H1 (cell line): ENCODE measurements around the gene PRR33. TPM values are rescaled to one million over a fixed set of nuclear protein-coding genes. Genes with fewer than 3 reads are reported as not detected.

Experiments used
- CTCF ChIA-PET: fragments of 300-600 bp; sonication (Branson Sonifier 250); formaldehyde crosslinking; loops from one replicate; lab custom pipeline; 2021; ENCODE audit not compliant: partially characterized antibody; lab: Charles Lee
- POLR2A ChIA-PET: fragments of 300-600 bp; sonication (Branson Sonifier 250); formaldehyde crosslinking; loops from one replicate; lab custom pipeline; 2021; ENCODE audit warnings: inconsistent platforms; ENCODE audit not compliant: partially characterized antibody; lab: Charles Lee
- DNase-seq, 2 experiments: peaks; one replicate each; pipeline versions ENCODE4 v3.0.0 to v3.0.0-alpha.2; 2010 to 2022; ENCODE audit warnings: low spot score in 2 of 2, low read depth in 1 of 2, mixed read lengths in 1 of 2
- FAIRE-seq: peaks from 2 replicates; lab custom pipeline; 2011; peaks lifted over from hg19 to GRCh38; lab: Jason Lieb, UNC
- H2AFZ ChIP-seq: 2 replicates; pipeline ENCODE4 v1.8.1; 2012; ENCODE audit warnings: low read length, inconsistent platforms
- H2AK5ac ChIP-seq: 2 replicates; pipeline ENCODE4 v1.6.1; 2013; ENCODE audit warnings: low read depth, low read length
- H2BK120ac ChIP-seq: replicated peaks from 2 replicates; pipeline ENCODE3; 2013; ENCODE audit warnings: low read depth, low read length, inconsistent platforms
- H2BK12ac ChIP-seq: 2 replicates; pipeline ENCODE4 v1.6.1; 2013; ENCODE audit warnings: low read depth, low read length
- H2BK15ac ChIP-seq: 2 replicates; pipeline ENCODE4 v1.6.1; 2013; ENCODE audit warnings: low read length
- H2BK20ac ChIP-seq: 2 replicates; pipeline ENCODE4 v1.6.1; 2013; ENCODE audit warnings: low read length
- H2BK5ac ChIP-seq: 2 replicates; pipeline ENCODE4 v1.6.1; 2013; ENCODE audit warnings: low read depth, low read length
- H3K14ac ChIP-seq: 2 replicates; pipeline ENCODE4 v1.6.1; 2013; ENCODE audit warnings: inconsistent platforms; ENCODE audit not compliant: insufficient read length
- H3K18ac ChIP-seq: 2 replicates; pipeline ENCODE4 v1.6.1; 2013; ENCODE audit warnings: low read length; ENCODE audit errors: extremely low read depth
- H3K23ac ChIP-seq: 2 replicates; pipeline ENCODE4 v1.6.1; 2013; ENCODE audit warnings: inconsistent platforms; ENCODE audit not compliant: insufficient read length
- H3K23me2 ChIP-seq: 2 replicates; pipeline ENCODE4 v1.6.1; 2013; ENCODE audit warnings: low read depth, low read length
- H3K27ac ChIP-seq: 2 replicates; pipeline ENCODE4 v1.6.1; 2011; ENCODE audit warnings: low read depth, low read length, inconsistent platforms
- H3K27me3 ChIP-seq, 4 experiments: replicated peaks in 1 of 4; 1 replicate in 1 of 4; 2 replicates in 3 of 4; pipeline versions ENCODE4 v1.6.1 to v1.8.1; 2011 to 2013; ENCODE audit warnings: low read length in 3 of 4, mild to moderate bottlenecking in 3 of 4, inconsistent platforms in 2 of 4, mixed read lengths in 2 of 4, moderate library complexity in 1 of 4; ENCODE audit not compliant: control insufficient read depth in 3 of 4, insufficient read depth in 3 of 4; ENCODE audit errors: extremely low read depth in 1 of 4
- H3K36me3 ChIP-seq, 4 experiments: 2 replicates each; pipeline versions ENCODE4 v1.6.1 to v1.8.1; 2011 to 2013; ENCODE audit warnings: mild to moderate bottlenecking in 4 of 4, low read length in 3 of 4, moderate library complexity in 2 of 4, control low read depth in 1 of 4, inconsistent platforms in 1 of 4; ENCODE audit not compliant: insufficient read depth in 4 of 4, control insufficient read depth in 2 of 4
- H3K4ac ChIP-seq: replicated peaks from 2 replicates; pipeline ENCODE3; 2013; ENCODE audit warnings: low read length, low read depth, mixed read lengths, inconsistent platforms; ENCODE audit not compliant: insufficient read length
- H3K4me1 ChIP-seq, 4 experiments: replicated peaks in 1 of 4; 1 replicate in 1 of 4; 2 replicates in 3 of 4; pipeline versions ENCODE4 v1.6.1 to v1.8.1; 2011 to 2013; ENCODE audit warnings: low read length in 3 of 4, inconsistent platforms in 2 of 4, mixed read lengths in 1 of 4; ENCODE audit not compliant: insufficient read depth in 4 of 4, control insufficient read depth in 3 of 4
- H3K4me2 ChIP-seq, 2 experiments: 2 replicates each; pipeline versions ENCODE4 v1.6.1 to v1.8.1; 2011 to 2013; ENCODE audit warnings: low read depth in 2 of 2, low read length in 2 of 2, control low read depth in 1 of 2, inconsistent platforms in 1 of 2, mild to moderate bottlenecking in 1 of 2; ENCODE audit not compliant: insufficient read depth in 1 of 2
- H3K4me3 ChIP-seq, 4 experiments: fragments of 200-600, 300-600 bp in 1 of 4; sonication (generic), shearing (Covaris generic), sonication (Bioruptor Twin) in 1 of 4; 2 replicates each; pipeline versions ENCODE4 v1.5.1 to v1.8.1; 2011 to 2016; ENCODE audit warnings: low read length in 4 of 4, low read depth in 3 of 4, control low read depth in 2 of 4, inconsistent platforms in 2 of 4, mild to moderate bottlenecking in 2 of 4, mixed read lengths in 1 of 4, moderate library complexity in 1 of 4; ENCODE audit not compliant: insufficient read depth in 2 of 4; ENCODE audit errors: extremely low read depth in 1 of 4
- H3K56ac ChIP-seq: replicated peaks from 2 replicates; pipeline ENCODE3; 2013; ENCODE audit warnings: low read depth, mild to moderate bottlenecking, mixed read lengths, low read length, inconsistent platforms; ENCODE audit not compliant: insufficient read length
- H3K79me1 ChIP-seq: 2 replicates; pipeline ENCODE4 v1.6.1; 2013; ENCODE audit warnings: low read depth, low read length, control low read depth
- H3K79me2 ChIP-seq, 2 experiments: 2 replicates each; pipeline versions ENCODE4 v1.6.1 to v1.8.1; 2012 to 2013; ENCODE audit warnings: low read length in 2 of 2, mild to moderate bottlenecking in 2 of 2, inconsistent platforms in 1 of 2; ENCODE audit not compliant: insufficient read depth in 2 of 2, control insufficient read depth in 1 of 2
- H3K9ac ChIP-seq, 4 experiments: replicated peaks in 1 of 4; 1 replicate in 1 of 4; 2 replicates in 3 of 4; pipeline versions ENCODE4 v1.6.1 to v1.8.1; 2011 to 2013; ENCODE audit warnings: low read depth in 3 of 4, low read length in 3 of 4, control low read depth in 2 of 4, mild to moderate bottlenecking in 2 of 4, moderate library complexity in 2 of 4, inconsistent platforms in 1 of 4; ENCODE audit errors: extremely low read depth in 1 of 4
- H3K9me3 ChIP-seq, 2 experiments: 2 replicates each; pipeline versions ENCODE4 v1.6.1 to v1.8.1; 2012 to 2013; ENCODE audit warnings: mild to moderate bottlenecking in 2 of 2, moderate library complexity in 2 of 2, control low read depth in 1 of 2, inconsistent platforms in 1 of 2, low read depth in 1 of 2, low read length in 1 of 2, mixed read lengths in 1 of 2; ENCODE audit not compliant: insufficient read depth in 2 of 2
- H4K20me1 ChIP-seq, 2 experiments: replicated peaks in 1 of 2; 2 replicates each; pipeline versions ENCODE3 to v1.8.1; 2011 to 2013; ENCODE audit warnings: inconsistent platforms in 2 of 2, low read length in 2 of 2, mild to moderate bottlenecking in 1 of 2; ENCODE audit not compliant: insufficient read depth in 2 of 2, control insufficient read depth in 1 of 2
- H4K5ac ChIP-seq: 2 replicates; pipeline ENCODE4 v1.6.1; 2013; ENCODE audit warnings: low read length, low read depth, mixed read lengths, inconsistent platforms; ENCODE audit not compliant: insufficient read length
- H4K8ac ChIP-seq: 2 replicates; pipeline ENCODE4 v1.8.0; 2013; ENCODE audit warnings: mild to moderate bottlenecking, moderate library complexity, low read length, inconsistent platforms; ENCODE audit not compliant: insufficient read depth; ENCODE audit errors: extremely low read depth
- H4K91ac ChIP-seq: replicated peaks from 2 replicates; pipeline ENCODE3; 2013; ENCODE audit warnings: low read length, mixed read lengths, inconsistent platforms; ENCODE audit not compliant: insufficient read length
- BACH1 ChIP-seq: IDR thresholded peaks from 2 replicates; pipeline ENCODE4 v1.6.1; 2012; ENCODE audit warnings: low read length, improper control_type of control experiment
- CBX8 ChIP-seq: fragments of 300-800, 300-1000 bp; sonication (generic); IDR thresholded peaks from 2 replicates; pipeline ENCODE4 v1.7.1; 2016; ENCODE audit warnings: low read depth, low read length, borderline replicate concordance
- CTBP2 ChIP-seq: IDR thresholded peaks from 2 replicates; pipeline ENCODE4 v1.7.0; 2011; ENCODE audit warnings: borderline replicate concordance, mild to moderate bottlenecking, moderate library complexity, mixed read lengths, low read length; ENCODE audit not compliant: insufficient read depth, insufficient read length
- EGR1 ChIP-seq: IDR thresholded peaks from 2 replicates; pipeline ENCODE4 v1.6.1; 2011; ENCODE audit warnings: low read depth, low read length, borderline replicate concordance
- NRF1 ChIP-seq: IDR thresholded peaks from 2 replicates; pipeline ENCODE4 v1.6.1; 2011; ENCODE audit warnings: mild to moderate bottlenecking, low read depth, low read length, improper control_type of control experiment
- POLR2AphosphoS5 ChIP-seq: IDR thresholded peaks from 2 replicates; pipeline ENCODE4 v1.6.1; 2011; ENCODE audit warnings: low read depth, low read length
- SIN3A ChIP-seq, 2 experiments: IDR thresholded peaks in 1 of 2; conservative IDR thresholded peaks in 1 of 2; 2 replicates each; pipeline ENCODE4 v1.6.1; 2011 to 2012; ENCODE audit warnings: low read length in 2 of 2, improper control_type of control experiment in 1 of 2, low read depth in 1 of 2, mild to moderate bottlenecking in 1 of 2
- SP1 ChIP-seq: IDR thresholded peaks from 2 replicates; pipeline ENCODE4 v1.6.1; 2011; ENCODE audit warnings: low read depth, low read length
- SRF ChIP-seq: IDR thresholded peaks from 2 replicates; pipeline ENCODE4 v1.6.1; 2011; ENCODE audit warnings: mild to moderate bottlenecking, low read depth, low read length, moderate library complexity
- WGBS, 2 experiments: shearing (Covaris generic) in 1 of 2; methylation state at CpG; one replicate each; pipeline versions ENCODE4 v1.1.6 to v1.1.7; 2013 to 2015; ENCODE audit warnings: low lambda C conversion rate in 2 of 2, mixed read lengths in 2 of 2, inconsistent platforms in 1 of 2, low coverage in 1 of 2, missing lambda C conversion rate in 1 of 2; ENCODE audit not compliant: insufficient replicate concordance in 2 of 2, insufficient coverage in 1 of 2, insufficient read length in 1 of 2; ENCODE audit errors: extremely low coverage in 1 of 2, missing lambda C conversion rate in 1 of 2; 5-methylcytosine and 5-hydroxymethylcytosine counted together
- polyA plus RNA-seq, 7 experiments: library from polyadenylated mRNA; depleted of rRNA in 3 of 7; stranded (reverse) in 5 of 7; unstranded in 2 of 7; fragments of >200 nt in 5 of 7; fragments of 200-250 nt in 2 of 7; gene quantifications; 1 replicate in 5 of 7; 2 replicates in 1 of 7; 4 replicates in 1 of 7; pipeline versions ENCODE4 v1.2.1 to v1.2.3, GENCODE V29; 2011 to 2013; ENCODE audit warnings: missing spikeins in 2 of 7, mixed read lengths in 2 of 7
- total RNA-seq: library from RNA; stranded (reverse); fragmentation: NEBNext Ultra II Directional; extraction: Animal tissue kit (Norgen Biotek cat#: 25700); gene quantifications from 2 replicates; pipeline ENCODE4 v1.2.1, GENCODE V29; 2021
- TF ChIP-seq, protein P1 (sequence below): IDR thresholded peaks from 2 replicates; pipeline ENCODE4 v1.6.1; 2012; ENCODE audit warnings: inconsistent platforms

The PRR33 gene
- total and polyA plus RNA-seq, 2 of the 8 experiments (the other 6 are each of a cell fraction or from before 2014, with no cell fraction given) = 0.02 TPM; not detected in 1

DNA sequence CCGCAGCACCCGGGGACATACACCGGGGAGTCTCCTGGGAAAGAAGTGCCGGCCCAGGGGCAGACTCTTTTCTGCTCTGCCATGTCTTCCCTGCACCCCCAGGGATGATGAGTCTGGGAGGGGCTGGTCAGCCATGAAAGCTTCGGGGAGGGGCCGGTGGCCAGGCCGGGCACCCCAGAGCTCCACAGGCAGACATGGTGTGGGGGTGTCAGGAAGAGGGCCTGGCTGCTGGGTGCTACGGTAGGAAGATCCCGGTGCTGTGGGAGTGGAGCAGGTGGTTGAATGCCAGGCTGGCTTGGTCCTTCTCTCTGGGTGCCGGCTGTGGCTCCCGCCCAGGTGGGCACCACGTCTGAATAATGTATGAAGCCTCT, 21.4 kb downstream of the PRR33 start:
- CTCF ChIA-PET = interaction anchor here (0.8 to 3.3 kb wide), 16 partner anchors 12 to 434 kb away, joined by 3 to 25 read pairs (median 4); partner anchors contain the start of gene TNNI2
- Histone ChIP-seq H2BK15ac (peak overlapping the region; percentile 61; the same call in 1 of the 2 replicates), H3K9ac (no peak overlapping the region), H3K79me1 (no peaks in the 10 kb centered on the region), H4K8ac (no peak overlapping the region), H3K14ac (no peak overlapping the region), H3K4me1 (no peaks in the 10 kb centered on the region), H3K4me3 (no peak overlapping the region), H3K18ac (no peak overlapping the region), H4K20me1 (no peaks in the 10 kb centered on the region), H4K5ac (no peak overlapping the region), H3K4ac (no peak overlapping the region), H2BK12ac (no peak overlapping the region), H2BK20ac (no peak overlapping the region), H3K4me2 (no peak overlapping the region), H2BK5ac (no peak overlapping the region), H4K91ac (no peak overlapping the region), H3K56ac (no peak overlapping the region), H3K27me3 (peaks cover 0 to 3% (median 0%) of the 10 kb centered on the region in 4 experiments; a peak in 1 of 7 replicates), H2AK5ac (no peak overlapping the region), H3K27ac (no peak overlapping the region), H3K23ac (no peak overlapping the region), H2AFZ (no peak overlapping the region), H3K36me3 (no peaks in the 10 kb centered on the region), H3K23me2 (no peaks in the 10 kb centered on the region; the same call in 1 of the 2 replicates), H2BK120ac (no peak overlapping the region), H3K9me3 (no peaks in the 10 kb centered on the region), H3K79me2 (no peaks in the 10 kb centered on the region)
- FAIRE-seq = no peak
- TF ChIP-seq CTBP2 = no peak
- TF ChIP-seq BACH1 = no peak
- no peak for TF ChIP-seq SIN3A (conservative IDR thresholded peaks at IDR 0.05 in 1 of 2, IDR thresholded peaks at IDR 0.05 in 1 of 2; ENCODE audit: low read depth in 1 of 2, low read length in 2 of 2)
- TF ChIP-seq SP1 = no peak
- TF ChIP-seq POLR2AphosphoS5 = no peak
- TF ChIP-seq SRF = no peak
- no peak for TF ChIP-seq EGR1
- TF ChIP-seq CBX8 = no peak
- no peak for TF ChIP-seq NRF1
- TF ChIP-seq, protein P1, sequence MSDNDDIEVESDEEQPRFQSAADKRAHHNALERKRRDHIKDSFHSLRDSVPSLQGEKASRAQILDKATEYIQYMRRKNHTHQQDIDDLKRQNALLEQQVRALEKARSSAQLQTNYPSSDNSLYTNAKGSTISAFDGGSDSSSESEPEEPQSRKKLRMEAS = no peak
- DNase-seq = no peak
- POLR2A ChIA-PET = interaction anchor here (0.6 kb wide), 1 partner anchor 37 kb away, joined by 3 read pairs; no protein-coding TSS in a partner anchor
- WGBS, 2 experiments = 86% methylated on average over 12 of the region's 12 CpGs; no CpG with 5 or more reads in 1 of the 2 experiments
